ENCODE results near the gene GATA2. TPM values are rescaled to one million over a fixed set of nuclear protein-coding genes. Genes with fewer than 3 reads are reported as not detected.

GATA2 gene
- total RNA-seq, 1 experiment from 2014 or later: 74.6 TPM

GRCh38 chr3:128486681-128487537 lies 6.1 kb downstream of the GATA2 start:
- in situ Hi-C loops (cut with HindIII; ENCODE audit: low pct_unique_long_range_greater_than_20kb, low sequenced_read_pairs): no loop called here

GRCh38 chr3:128486205-128486628 lies 6.8 kb downstream of the GATA2 start:
- peak overlapping the region; percentile 90 to 92 for H3K4me3 ChIP-seq (ENCODE audit: low read depth in 2 of 2, low read length in 2 of 2)
- CTCF ChIA-PET: no interaction called here
- no peaks in the 10 kb centered on the region for H3K9me3 ChIP-seq (ENCODE audit: control insufficient read depth, insufficient read depth, low read depth, low read length)
- ATAC-seq: no peak
- in situ Hi-C loops (cut with HindIII; ENCODE audit: low pct_unique_long_range_greater_than_20kb, low sequenced_read_pairs): no loop called here
- no TSS peak for BruUV-seq (replicated peaks)
- peak overlapping the region; percentile 97 for H3K27ac ChIP-seq (ENCODE audit: low read length)
- H3K36me3 ChIP-seq (ENCODE audit: control insufficient read depth, insufficient read depth, low read length): peaks cover 3% of the 10 kb centered on the region
- intact Hi-C loops (cut with micrococcal nuclease; ENCODE audit: unreplicated experiment): no loop called here
- POLR2A ChIA-PET: interaction anchor here (0.7 kb wide), 1 partner anchor 310 kb away, joined by 3 read pairs; no protein-coding TSS in a partner anchor
- no peak for DNase-seq (ENCODE audit: low read depth, low spot score)
- peaks cover 44% of the 10 kb centered on the region for H3K4me1 ChIP-seq (ENCODE audit: control insufficient read depth, insufficient read depth, low read length)
- no peaks in the 10 kb centered on the region for H3K27me3 ChIP-seq (ENCODE audit: control insufficient read depth, insufficient read depth, low read length)
- TF ChIP-seq POLR2AphosphoS5 (IDR thresholded peaks at IDR 0.05; ENCODE audit: low read depth, low read length) (no peak), REST (IDR thresholded peaks at IDR 0.05; ENCODE audit: insufficient read depth in 1 of 2, low read depth in 2 of 2, low read length in 1 of 2) (no peak), TCF7L2 (IDR thresholded peaks at IDR 0.05; ENCODE audit: low read depth, low read length) (no peak), SIN3A (IDR thresholded peaks at IDR 0.05; ENCODE audit: borderline replicate concordance, insufficient read depth, low read depth, low read length) (no peak)

More at GRCh38 chr3:128486681-128487537, 6.1 kb downstream of the GATA2 start:
- CTCF ChIA-PET: no interaction called here
- POLR2A ChIA-PET: no interaction called here
- DNase-seq (ENCODE audit: low read depth, low spot score) (no peak), ATAC-seq (no peak)
- peak overlapping the region; percentile 90 to 92 for H3K4me3 ChIP-seq (ENCODE audit: low read depth in 2 of 2, low read length in 2 of 2)
- H3K27ac ChIP-seq (ENCODE audit: low read length): peak overlapping the region; percentile 97
- TSS peak; percentile 54 for BruUV-seq (replicated peaks)
- no peaks in the 10 kb centered on the region for H3K9me3 ChIP-seq (ENCODE audit: control insufficient read depth, insufficient read depth, low read depth, low read length)
- H3K4me1 ChIP-seq (ENCODE audit: control insufficient read depth, insufficient read depth, low read length): peaks cover 44% of the 10 kb centered on the region
- intact Hi-C loops (cut with micrococcal nuclease; ENCODE audit: unreplicated experiment): no loop called here
- TF ChIP-seq TCF7L2 (IDR thresholded peaks at IDR 0.05; ENCODE audit: low read depth, low read length) (no peak), REST (IDR thresholded peaks at IDR 0.05; ENCODE audit: insufficient read depth in 1 of 2, low read depth in 2 of 2, low read length in 1 of 2) (no peak), CTCF (IDR thresholded peaks at IDR 0.05) (no peak), SIN3A (IDR thresholded peaks at IDR 0.05; ENCODE audit: borderline replicate concordance, insufficient read depth, low read depth, low read length) (no peak; the same call in 1 of the 2 replicates), POLR2AphosphoS5 (IDR thresholded peaks at IDR 0.05; ENCODE audit: low read depth, low read length) (no peak)
- peaks cover 3% of the 10 kb centered on the region for H3K36me3 ChIP-seq (ENCODE audit: control insufficient read depth, insufficient read depth, low read length)
- no peaks in the 10 kb centered on the region for H3K27me3 ChIP-seq (ENCODE audit: control insufficient read depth, insufficient read depth, low read length)

Measured in Panc1 (cell line).